Cardiac muscle cell (in vitro differentiated cells and primary cell): ENCODE measurements around the gene WDR1. TPM values are rescaled to one million over a fixed set of nuclear protein-coding genes. Genes with fewer than 3 reads are reported as not detected.

Experiments used
- DNase-seq, 2 donors: peaks; one replicate each; pipeline versions ENCODE4 v3.0.0 to v3.0.0-alpha.2; 2010 to 2017; ENCODE audit warnings: low read depth in 1 of 2, low spot score in 1 of 2
- H3K27ac ChIP-seq: fragments of 200-600 bp; sonication (generic); 2 replicates; pipeline ENCODE4 v1.5.1; 2016
- H3K27me3 ChIP-seq: fragments of 200-600 bp; sonication (generic); 2 replicates; pipeline ENCODE4 v1.6.0; 2016; ENCODE audit warnings: control low read depth
- H3K36me3 ChIP-seq: fragments of 200-600 bp; sonication (generic); 2 replicates; pipeline ENCODE4 v1.5.1; 2016; ENCODE audit warnings: control low read depth
- H3K4me1 ChIP-seq: fragments of 200-600 bp; sonication (generic); 2 replicates; pipeline ENCODE4 v1.8.1; 2017; ENCODE audit warnings: low read depth, mild to moderate bottlenecking, mixed run types
- H3K4me3 ChIP-seq: fragments of 200-600 bp; sonication (generic); 2 replicates; pipeline ENCODE4 v1.5.1; 2016; ENCODE audit warnings: mild to moderate bottlenecking
- H3K9me3 ChIP-seq: fragments of 200-600 bp; sonication (generic); 2 replicates; pipeline ENCODE4 v1.5.1; 2017; ENCODE audit warnings: low read depth, mild to moderate bottlenecking, control low read depth
- polyA plus RNA-seq: library from polyadenylated mRNA; unstranded; fragments of >200 nt; fragmentation: Nextera tagmentation; extraction: Ambion mirVana; gene quantifications from 2 replicates; pipeline ENCODE4 v1.2.1, GENCODE V29; 2016
- total RNA-seq: library from RNA; depleted of rRNA; stranded (reverse); fragments of >200 nt; gene quantifications from 2 replicates; pipeline ENCODE4 v1.2.3, GENCODE V29; 2016
- TF ChIP-seq, protein P1 (sequence below): IDR thresholded peaks from 2 replicates; pipeline ENCODE4 v1.5.1; 2012; ENCODE audit warnings: low read depth, mild to moderate bottlenecking, low read length

WDR1 gene
- total and polyA plus RNA-seq, 2 experiments from 2014 or later, result 198 to 347 TPM

DNA sequence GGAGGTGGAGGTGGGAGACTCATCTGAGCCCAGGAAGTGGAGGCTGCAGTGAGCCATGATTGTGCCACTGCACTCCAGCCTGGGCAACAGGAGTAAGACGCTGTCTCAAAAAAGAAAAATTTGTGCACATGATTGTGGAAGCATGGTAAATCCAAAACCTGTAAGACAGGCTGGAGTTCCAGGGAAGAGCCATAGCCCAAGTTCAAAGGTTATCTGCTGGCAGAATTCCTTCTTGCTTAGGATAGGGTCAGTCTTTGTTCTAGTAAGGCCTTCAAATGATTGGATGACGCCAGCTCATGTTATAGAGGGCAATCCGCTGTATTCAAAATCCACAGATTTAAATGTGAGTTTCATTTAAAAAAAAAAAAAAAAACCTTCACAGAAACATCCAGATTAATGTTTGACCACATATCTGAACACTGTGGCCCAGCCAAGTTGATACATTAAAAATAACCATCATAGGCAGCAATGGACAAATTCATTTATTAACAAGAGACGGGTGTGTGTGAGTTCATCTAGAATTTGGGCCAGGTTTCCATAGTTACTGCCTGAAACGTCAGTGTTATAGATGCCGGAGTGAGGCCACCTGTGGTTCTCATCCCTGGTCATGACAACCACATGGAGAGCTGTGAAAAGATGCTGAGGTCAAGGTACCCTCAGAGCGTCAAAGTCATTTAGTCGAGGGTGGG is 60.1 kb downstream of the WDR1 start:
- TF ChIP-seq, protein P1, sequence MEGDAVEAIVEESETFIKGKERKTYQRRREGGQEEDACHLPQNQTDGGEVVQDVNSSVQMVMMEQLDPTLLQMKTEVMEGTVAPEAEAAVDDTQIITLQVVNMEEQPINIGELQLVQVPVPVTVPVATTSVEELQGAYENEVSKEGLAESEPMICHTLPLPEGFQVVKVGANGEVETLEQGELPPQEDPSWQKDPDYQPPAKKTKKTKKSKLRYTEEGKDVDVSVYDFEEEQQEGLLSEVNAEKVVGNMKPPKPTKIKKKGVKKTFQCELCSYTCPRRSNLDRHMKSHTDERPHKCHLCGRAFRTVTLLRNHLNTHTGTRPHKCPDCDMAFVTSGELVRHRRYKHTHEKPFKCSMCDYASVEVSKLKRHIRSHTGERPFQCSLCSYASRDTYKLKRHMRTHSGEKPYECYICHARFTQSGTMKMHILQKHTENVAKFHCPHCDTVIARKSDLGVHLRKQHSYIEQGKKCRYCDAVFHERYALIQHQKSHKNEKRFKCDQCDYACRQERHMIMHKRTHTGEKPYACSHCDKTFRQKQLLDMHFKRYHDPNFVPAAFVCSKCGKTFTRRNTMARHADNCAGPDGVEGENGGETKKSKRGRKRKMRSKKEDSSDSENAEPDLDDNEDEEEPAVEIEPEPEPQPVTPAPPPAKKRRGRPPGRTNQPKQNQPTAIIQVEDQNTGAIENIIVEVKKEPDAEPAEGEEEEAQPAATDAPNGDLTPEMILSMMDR, result no peak
- Histone ChIP-seq H3K27me3 (no peaks in the 10 kb centered on the region), H3K4me3 (no peak overlapping the region), H3K4me1 (no peaks in the 10 kb centered on the region), H3K27ac (no peak overlapping the region), H3K36me3 (no peaks in the 10 kb centered on the region), H3K9me3 (no peaks in the 10 kb centered on the region)
- DNase-seq, result no peak

DNA sequence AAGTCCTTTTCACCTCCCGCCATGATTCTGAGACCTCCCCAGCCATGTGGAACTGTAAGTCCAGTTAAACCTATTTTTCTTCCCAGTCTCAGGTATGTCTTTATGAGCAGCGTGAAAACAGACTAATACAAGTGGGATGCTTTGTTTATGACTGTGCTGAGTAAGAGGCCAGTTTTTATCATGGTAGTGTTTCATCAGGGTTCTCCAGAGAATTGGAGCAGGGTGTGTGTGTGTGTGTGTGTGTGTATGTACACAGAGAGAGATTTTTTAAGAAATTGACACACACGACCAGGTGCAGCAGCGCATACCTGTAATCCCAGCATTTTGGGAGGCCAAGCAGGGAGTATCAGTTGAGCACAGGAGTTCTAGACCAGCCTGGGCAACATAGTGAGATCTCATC is 60.7 kb downstream of the WDR1 start:
- TF ChIP-seq, protein P1, result no peak
- Histone ChIP-seq H3K27me3 (no peaks in the 10 kb centered on the region), H3K27ac (no peak overlapping the region), H3K36me3 (no peaks in the 10 kb centered on the region), H3K9me3 (no peaks in the 10 kb centered on the region), H3K4me1 (no peaks in the 10 kb centered on the region), H3K4me3 (no peak overlapping the region)
- peak in 1 of 2 donors; percentile 33 for DNase-seq

DNA sequence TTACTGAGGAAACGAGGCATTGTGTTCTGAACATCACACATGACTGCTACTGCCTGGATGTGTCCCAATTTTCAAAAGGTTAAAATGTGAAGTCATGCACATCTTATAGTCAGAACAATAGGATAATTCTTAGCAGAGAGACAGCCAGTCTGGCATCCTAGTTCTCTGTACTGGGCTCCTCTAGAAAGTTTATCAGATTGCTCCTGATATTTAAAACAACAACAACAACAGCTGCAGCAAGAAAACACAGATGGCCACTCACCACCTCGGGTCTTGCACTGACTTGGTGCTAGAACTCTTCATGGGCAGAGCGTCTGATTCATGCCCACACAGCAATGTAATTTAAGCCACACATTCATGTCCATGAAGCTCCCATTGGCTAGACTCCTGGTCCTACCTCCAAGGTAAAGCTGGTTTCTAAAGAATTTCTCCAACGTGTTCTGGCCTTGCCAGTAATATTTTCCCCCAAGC is 62.0 kb downstream of the WDR1 start:
- TF ChIP-seq, protein P1, result no peak
- H3K9me3 ChIP-seq, result no peaks in the 10 kb centered on the region
- peak in 1 of 2 donors; percentile 50 for DNase-seq
- no peaks in the 10 kb centered on the region for H3K36me3 ChIP-seq
- no peak overlapping the region for H3K4me3 ChIP-seq
- H3K4me1 ChIP-seq, result no peaks in the 10 kb centered on the region
- no peaks in the 10 kb centered on the region for H3K27me3 ChIP-seq
- no peak overlapping the region for H3K27ac ChIP-seq

DNA sequence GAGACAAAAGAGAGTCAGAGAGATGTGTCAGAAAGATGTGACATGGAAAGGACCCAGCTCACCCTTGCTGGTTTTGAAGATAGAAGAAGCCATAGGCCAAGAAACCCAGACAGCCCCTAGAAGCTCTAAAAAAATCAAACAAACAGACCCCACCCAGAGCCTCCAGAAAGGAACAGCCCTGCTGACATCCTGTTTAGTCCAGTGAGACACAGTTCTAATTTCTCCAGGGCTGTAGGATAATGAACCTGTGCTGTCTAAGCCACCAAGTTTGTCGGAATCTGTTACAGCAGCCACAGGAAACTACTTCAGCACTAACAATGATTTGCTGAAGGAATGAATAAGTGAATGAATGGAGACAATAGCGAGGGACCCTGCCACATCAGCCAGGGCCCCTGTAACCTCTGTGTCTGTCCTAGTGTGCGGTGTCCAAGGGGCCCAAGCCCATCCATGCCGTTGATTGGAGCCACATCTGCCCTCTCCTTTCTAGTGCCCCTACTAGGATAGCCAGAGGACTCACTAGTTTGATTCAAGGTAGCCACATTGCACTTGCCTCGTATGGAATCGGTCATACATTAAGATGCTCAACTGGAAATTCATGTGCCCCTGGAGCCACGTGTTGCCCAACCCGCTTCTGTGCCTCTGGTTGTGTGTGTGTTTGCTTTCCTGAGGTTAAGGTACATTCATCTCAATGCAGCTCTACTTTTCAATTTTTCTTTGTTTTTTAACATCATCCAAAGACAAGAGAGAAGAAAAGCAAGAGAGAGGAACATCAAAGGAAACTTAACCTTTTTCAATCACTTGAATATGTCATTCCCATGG is 62.8 kb downstream of the WDR1 start:
- H3K9me3 ChIP-seq, result no peaks in the 10 kb centered on the region
- H3K4me1 ChIP-seq, result peaks cover 6% of the 10 kb centered on the region
- TF ChIP-seq, protein P1, result no peak
- H3K4me3 ChIP-seq, result no peak overlapping the region
- DNase-seq, result no peak
- H3K36me3 ChIP-seq, result no peaks in the 10 kb centered on the region
- H3K27ac ChIP-seq, result no peak overlapping the region
- H3K27me3 ChIP-seq, result no peaks in the 10 kb centered on the region

DNA sequence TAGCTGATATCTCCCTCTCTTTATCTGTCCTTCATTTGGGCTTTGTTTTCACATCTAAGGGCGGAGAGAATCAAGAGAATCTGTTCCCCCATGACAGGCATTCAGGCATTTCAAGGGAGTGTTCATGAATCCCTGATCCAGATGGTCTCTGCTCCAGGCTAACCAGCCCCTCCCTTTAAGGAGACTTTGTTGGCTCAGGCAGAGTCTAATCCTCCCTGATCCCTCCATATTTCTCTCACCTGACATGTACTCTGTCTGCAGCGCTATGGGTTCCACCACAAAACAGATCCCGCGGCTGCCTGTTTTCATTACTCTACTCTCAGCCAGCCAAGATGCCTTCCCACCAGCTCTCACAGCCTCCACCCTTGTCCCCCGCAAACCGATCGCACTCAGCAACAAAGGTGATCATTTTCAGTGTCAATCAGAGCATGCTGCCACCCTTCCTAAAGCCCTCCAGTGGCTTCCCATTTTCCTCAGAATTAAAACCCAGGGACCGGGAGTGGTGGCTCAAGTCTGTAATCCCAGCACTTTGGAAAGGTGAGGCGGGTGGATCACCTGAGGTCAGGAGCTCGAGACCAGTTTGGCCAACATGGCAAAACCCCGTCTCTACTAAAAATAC is 65.0 kb downstream of the WDR1 start:
- TF ChIP-seq, protein P1, result no peak
- Histone ChIP-seq H3K4me1 (peaks cover 7% of the 10 kb centered on the region), H3K9me3 (no peaks in the 10 kb centered on the region), H3K27ac (no peak overlapping the region), H3K4me3 (no peak overlapping the region), H3K27me3 (no peaks in the 10 kb centered on the region), H3K36me3 (no peaks in the 10 kb centered on the region)
- DNase-seq, result no peak
